SK-N-SH (cell line): ENCODE data around the gene IL4. TPM values are rescaled to one million over a fixed set of nuclear protein-coding genes. Genes with fewer than 3 reads are reported as not detected.

Experiments used
- CTCF ChIA-PET: fragments of 300-600, 350-600 bp; formaldehyde crosslinking; extraction: SDS; loops from one replicate; lab custom pipeline; 2021; lab: Yijun Ruan, JAX
- POLR2A ChIA-PET: fragments of 350-600 bp; sonication (Branson Sonifier 250); formaldehyde crosslinking; extraction: SDS; loops from one replicate; lab custom pipeline; 2020; ENCODE audit warnings: antibody characterized with exemption, inconsistent platforms; lab: Yijun Ruan, JAX
- DNase-seq: peaks from one replicate; pipeline ENCODE4 v3.0.0; 2012
- H2AFZ ChIP-seq: fragments of 200-600 bp; sonication (generic); 2 replicates; pipeline ENCODE4 v1.8.1; 2016; ENCODE audit warnings: antibody characterized with exemption, mild to moderate bottlenecking, low read depth
- H3F3A ChIP-seq: fragments of 200-600 bp; sonication (generic); replicated peaks from 2 replicates; pipeline ENCODE3; 2016; ENCODE audit warnings: antibody characterized with exemption, mild to moderate bottlenecking; ENCODE audit not compliant: insufficient read depth
- H3K27ac ChIP-seq, 2 experiments: fragments of 200-500 bp in 1 of 2; fragments of 200-600 bp in 1 of 2; sonication (Bioruptor generic) in 1 of 2; sonication (generic), shearing (Covaris generic) in 1 of 2; 2 replicates each; pipeline versions ENCODE4 v1.5.1 to v1.6.1; 2014 to 2016; ENCODE audit warnings: low read depth in 2 of 2, inconsistent platforms in 1 of 2, low read length in 1 of 2, mild to moderate bottlenecking in 1 of 2, mixed read lengths in 1 of 2
- H3K27me3 ChIP-seq: fragments of 200-600 bp; sonication (generic), shearing (Covaris generic); 2 replicates; pipeline ENCODE4 v1.6.1; 2016; ENCODE audit warnings: mixed run types; ENCODE audit not compliant: insufficient read depth
- H3K36me3 ChIP-seq, 2 experiments: fragments of 200-500 bp in 1 of 2; fragments of 200-600 bp in 1 of 2; sonication (Bioruptor generic) in 1 of 2; sonication (generic) in 1 of 2; replicated peaks in 1 of 2; 2 replicates each; pipeline versions ENCODE3 to v1.5.1; 2014 to 2016; ENCODE audit warnings: low read length in 1 of 2, mild to moderate bottlenecking in 1 of 2; ENCODE audit not compliant: insufficient read depth in 2 of 2, control insufficient read depth in 1 of 2
- H3K4me1 ChIP-seq, 2 experiments: fragments of 200-500 bp in 1 of 2; fragments of 200-600 bp in 1 of 2; sonication (Bioruptor generic) in 1 of 2; sonication (generic), shearing (Covaris generic) in 1 of 2; 2 replicates each; pipeline versions ENCODE4 v1.5.1 to v1.6.1; 2014 to 2016; ENCODE audit warnings: low read depth in 1 of 2, low read length in 1 of 2, mixed run types in 1 of 2; ENCODE audit not compliant: insufficient read depth in 2 of 2, control insufficient read depth in 1 of 2
- H3K4me2 ChIP-seq: fragments of 200-600 bp; sonication (generic), shearing (Covaris generic); 2 replicates; pipeline ENCODE4 v1.6.1; 2017; ENCODE audit warnings: mixed run types
- H3K4me3 ChIP-seq, 2 experiments: fragments of 200-500 bp in 1 of 2; fragments of 200-600 bp in 1 of 2; sonication (Bioruptor generic) in 1 of 2; sonication (generic), shearing (Covaris generic) in 1 of 2; 2 replicates each; pipeline versions ENCODE4 v1.5.1 to v1.8.1; 2014 to 2016; ENCODE audit warnings: low read depth in 2 of 2, inconsistent platforms in 1 of 2, low read length in 1 of 2, mild to moderate bottlenecking in 1 of 2, mixed read lengths in 1 of 2, moderate library complexity in 1 of 2
- H3K79me2 ChIP-seq: fragments of 200-600 bp; sonication (generic); 2 replicates; pipeline ENCODE4 v1.8.1; 2017; ENCODE audit warnings: mild to moderate bottlenecking; ENCODE audit not compliant: insufficient read depth
- H3K9ac ChIP-seq: fragments of 200-600 bp; sonication (generic); 2 replicates; pipeline ENCODE4 v1.6.1; 2017; ENCODE audit warnings: mixed run types
- H3K9me2 ChIP-seq: fragments of 200-600 bp; sonication (generic); 2 replicates; pipeline ENCODE4 v1.6.1; 2017; ENCODE audit warnings: mixed run types
- H3K9me3 ChIP-seq: fragments of 200-600 bp; sonication (generic); 2 replicates; pipeline ENCODE4 v1.6.1; 2017; ENCODE audit warnings: mixed run types, mild to moderate bottlenecking, moderate library complexity
- H4K20me1 ChIP-seq: fragments of 200-600 bp; sonication (generic); 2 replicates; pipeline ENCODE4 v1.6.1; 2017; ENCODE audit warnings: mild to moderate bottlenecking, mixed run types; ENCODE audit not compliant: insufficient read depth
- CHD2 ChIP-seq: fragments of 150-350 bp; IDR thresholded peaks from 2 replicates; pipeline ENCODE4 v1.6.1; 2018; ENCODE audit warnings: low read length; ENCODE audit not compliant: partially characterized antibody
- EP300 ChIP-seq, 2 experiments: IDR thresholded peaks; 2 replicates each; pipeline versions ENCODE4 v1.4.0 to v1.6.1; 2012; ENCODE audit warnings: borderline replicate concordance in 1 of 2, low read depth in 1 of 2, low read length in 1 of 2
- FOSL2 ChIP-seq: IDR thresholded peaks from 2 replicates; pipeline ENCODE4 v1.4.0; 2012; ENCODE audit warnings: low read depth, mild to moderate bottlenecking, moderate library complexity, borderline replicate concordance
- FOXJ3 ChIP-seq: sonication (generic); formaldehyde crosslinking; IDR thresholded peaks from 2 replicates; pipeline ENCODE4 v1.5.1; 2020; ENCODE audit warnings: mild to moderate bottlenecking, missing genetic modification reagents
- FOXM1 ChIP-seq: IDR thresholded peaks from 2 replicates; pipeline ENCODE4 v1.4.0; 2012; ENCODE audit warnings: low read depth, mild to moderate bottlenecking
- GATA2 ChIP-seq: sonication (generic); formaldehyde crosslinking; IDR thresholded peaks from 2 replicates; pipeline ENCODE4 v1.5.0; 2020; ENCODE audit warnings: mild to moderate bottlenecking, missing genetic modification reagents
- JUND ChIP-seq: IDR thresholded peaks from 2 replicates; pipeline ENCODE4 v1.4.0; 2012
- MXI1 ChIP-seq: IDR thresholded peaks from 2 replicates; pipeline ENCODE4 v1.6.1; 2012; ENCODE audit warnings: mild to moderate bottlenecking, low read depth, low read length, improper control_type of control experiment
- NFIC ChIP-seq: IDR thresholded peaks from 2 replicates; pipeline ENCODE4 v1.4.0; 2012; ENCODE audit warnings: borderline replicate concordance
- NRF1 ChIP-seq: IDR thresholded peaks from 2 replicates; pipeline ENCODE4 v1.6.1; 2012; ENCODE audit warnings: low read depth, mild to moderate bottlenecking, low read length
- POLR2AphosphoS5 ChIP-seq: IDR thresholded peaks from 2 replicates; pipeline ENCODE4 v1.6.1; 2012; ENCODE audit warnings: low read depth, low read length
- SIN3A ChIP-seq: IDR thresholded peaks from 2 replicates; pipeline ENCODE4 v1.6.1; 2012; ENCODE audit warnings: low read depth, mild to moderate bottlenecking, low read length, moderate library complexity, borderline replicate concordance
- SMC3 ChIP-seq: IDR thresholded peaks from 2 replicates; pipeline ENCODE4 v1.6.1; 2012; ENCODE audit warnings: low read depth, low read length, improper control_type of control experiment
- TCF12 ChIP-seq: IDR thresholded peaks from 2 replicates; pipeline ENCODE4 v1.4.0; 2012
- TEAD4 ChIP-seq: IDR thresholded peaks from 2 replicates; pipeline ENCODE4 v1.4.0; 2012; ENCODE audit warnings: mild to moderate bottlenecking, borderline replicate concordance; ENCODE audit not compliant: insufficient read depth
- WGBS: methylation state at CpG from one replicate; pipeline ENCODE4 v1.1.6; 2017; ENCODE audit warnings: low lambda C conversion rate; 5-methylcytosine and 5-hydroxymethylcytosine counted together
- polyA plus RNA-seq, 3 experiments: library from polyadenylated mRNA; depleted of rRNA; stranded (reverse); fragments of >200 nt; gene quantifications; 2 replicates each; pipeline ENCODE4 v1.2.3, GENCODE V29; 2012
- TF ChIP-seq, protein P1 (sequence below): fragments of 200-600 bp; sonication (generic); IDR thresholded peaks from 2 replicates; pipeline ENCODE4 v1.6.1; 2017; ENCODE audit warnings: antibody characterized with exemption, mild to moderate bottlenecking, moderate library complexity
- TF ChIP-seq, protein P2 (sequence below): IDR thresholded peaks from 2 replicates; pipeline ENCODE4 v1.4.0; 2012; ENCODE audit warnings: low read depth, borderline replicate concordance
- TF ChIP-seq, protein P3 (sequence below): IDR thresholded peaks from 2 replicates; pipeline ENCODE4 v1.4.0; 2012; ENCODE audit warnings: low read depth, borderline replicate concordance
- TF ChIP-seq, protein P4 (sequence below): IDR thresholded peaks from 2 replicates; pipeline ENCODE4 v1.6.1; 2012; ENCODE audit warnings: mild to moderate bottlenecking, low read depth, low read length, moderate library complexity
- TF ChIP-seq, protein P5 (sequence below): fragments of 150-350 bp; IDR thresholded peaks from 2 replicates; pipeline ENCODE4 v1.6.1; 2016; ENCODE audit warnings: mild to moderate bottlenecking, low read depth, low read length
- TF ChIP-seq, protein P6 (sequence below): IDR thresholded peaks from 2 replicates; pipeline ENCODE4 v1.4.0; 2012; ENCODE audit warnings: low read depth

IL4 gene
- polyA plus RNA-seq, 1 of the 3 experiments (the other 2 are of a cell fraction): not detected

DNA sequence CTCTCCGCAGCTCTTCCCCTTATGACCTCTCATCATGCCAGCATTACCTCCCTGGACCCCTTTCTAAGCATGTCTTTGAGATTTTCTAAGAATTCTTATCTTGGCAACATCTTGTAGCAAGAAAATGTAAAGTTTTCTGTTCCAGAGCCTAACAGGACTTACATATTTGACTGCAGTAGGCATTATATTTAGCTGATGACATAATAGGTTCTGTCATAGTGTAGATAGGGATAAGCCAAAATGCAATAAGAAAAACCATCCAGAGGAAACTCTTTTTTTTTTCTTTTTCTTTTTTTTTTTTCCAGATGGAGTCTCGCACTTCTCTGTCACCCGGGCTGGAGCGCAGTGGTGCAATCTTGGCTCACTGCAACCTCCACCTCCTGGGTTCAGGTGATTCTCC is 36.5 kb upstream of the IL4 start (continued):
- TF ChIP-seq NFIC (no peak), EP300 (IDR thresholded peaks at IDR 0.05; ENCODE audit: borderline replicate concordance in 1 of 2, low read depth in 1 of 2, low read length in 1 of 2) (no peak), FOXM1 (no peak)

DNA sequence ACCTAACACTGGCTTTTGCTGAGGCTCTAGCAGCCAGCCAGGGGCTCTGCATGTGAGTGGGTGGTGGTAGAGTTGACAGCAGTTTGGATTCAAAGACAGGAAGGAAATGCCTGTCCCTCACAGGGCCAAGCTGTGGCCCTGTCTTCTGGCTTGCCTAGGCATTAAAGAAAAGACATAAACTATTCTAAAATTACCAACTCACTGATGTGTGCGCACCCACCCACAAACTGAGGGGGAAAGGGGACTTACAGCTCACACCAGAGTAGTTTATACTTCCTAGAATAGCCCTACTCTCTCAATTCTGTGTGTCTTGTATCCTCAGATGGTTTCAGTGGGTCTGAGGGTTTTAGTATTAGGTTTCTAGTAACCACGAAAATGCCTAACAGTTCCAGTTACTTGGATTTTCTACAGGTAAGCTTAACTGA is 34.1 kb upstream of the IL4 start:
- CTCF ChIA-PET: interaction anchor here (0.7 to 1.2 kb wide), 3 partner anchors 9 to 114 kb away, joined by 3 to 4 read pairs (median 3); no protein-coding TSS in a partner anchor
- Histone ChIP-seq H4K20me1 (no peaks in the 10 kb centered on the region), H3K4me2 (no peak overlapping the region), H3K27ac (no peak overlapping the region; a peak in 1 of 4 replicates), H3K4me1 (no peaks in the 10 kb centered on the region), H3K27me3 (no peaks in the 10 kb centered on the region), H2AFZ (no peak overlapping the region), H3K79me2 (no peaks in the 10 kb centered on the region), H3K9ac (no peak overlapping the region), H3K36me3 (peaks cover 59 to 86% of the 10 kb centered on the region in 2 experiments), H3K9me3 (no peaks in the 10 kb centered on the region), H3K9me2 (no peaks in the 10 kb centered on the region), H3K4me3 (no peak overlapping the region), H3F3A (no peaks in the 10 kb centered on the region)
- 95% methylated on average over 2 of the region's 2 CpGs for WGBS
- TF ChIP-seq, protein P1, sequence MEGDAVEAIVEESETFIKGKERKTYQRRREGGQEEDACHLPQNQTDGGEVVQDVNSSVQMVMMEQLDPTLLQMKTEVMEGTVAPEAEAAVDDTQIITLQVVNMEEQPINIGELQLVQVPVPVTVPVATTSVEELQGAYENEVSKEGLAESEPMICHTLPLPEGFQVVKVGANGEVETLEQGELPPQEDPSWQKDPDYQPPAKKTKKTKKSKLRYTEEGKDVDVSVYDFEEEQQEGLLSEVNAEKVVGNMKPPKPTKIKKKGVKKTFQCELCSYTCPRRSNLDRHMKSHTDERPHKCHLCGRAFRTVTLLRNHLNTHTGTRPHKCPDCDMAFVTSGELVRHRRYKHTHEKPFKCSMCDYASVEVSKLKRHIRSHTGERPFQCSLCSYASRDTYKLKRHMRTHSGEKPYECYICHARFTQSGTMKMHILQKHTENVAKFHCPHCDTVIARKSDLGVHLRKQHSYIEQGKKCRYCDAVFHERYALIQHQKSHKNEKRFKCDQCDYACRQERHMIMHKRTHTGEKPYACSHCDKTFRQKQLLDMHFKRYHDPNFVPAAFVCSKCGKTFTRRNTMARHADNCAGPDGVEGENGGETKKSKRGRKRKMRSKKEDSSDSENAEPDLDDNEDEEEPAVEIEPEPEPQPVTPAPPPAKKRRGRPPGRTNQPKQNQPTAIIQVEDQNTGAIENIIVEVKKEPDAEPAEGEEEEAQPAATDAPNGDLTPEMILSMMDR: no peak
- TF ChIP-seq, protein P2, sequence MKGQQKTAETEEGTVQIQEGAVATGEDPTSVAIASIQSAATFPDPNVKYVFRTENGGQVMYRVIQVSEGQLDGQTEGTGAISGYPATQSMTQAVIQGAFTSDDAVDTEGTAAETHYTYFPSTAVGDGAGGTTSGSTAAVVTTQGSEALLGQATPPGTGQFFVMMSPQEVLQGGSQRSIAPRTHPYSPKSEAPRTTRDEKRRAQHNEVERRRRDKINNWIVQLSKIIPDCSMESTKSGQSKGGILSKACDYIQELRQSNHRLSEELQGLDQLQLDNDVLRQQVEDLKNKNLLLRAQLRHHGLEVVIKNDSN: no peak
- TF ChIP-seq, protein P3, sequence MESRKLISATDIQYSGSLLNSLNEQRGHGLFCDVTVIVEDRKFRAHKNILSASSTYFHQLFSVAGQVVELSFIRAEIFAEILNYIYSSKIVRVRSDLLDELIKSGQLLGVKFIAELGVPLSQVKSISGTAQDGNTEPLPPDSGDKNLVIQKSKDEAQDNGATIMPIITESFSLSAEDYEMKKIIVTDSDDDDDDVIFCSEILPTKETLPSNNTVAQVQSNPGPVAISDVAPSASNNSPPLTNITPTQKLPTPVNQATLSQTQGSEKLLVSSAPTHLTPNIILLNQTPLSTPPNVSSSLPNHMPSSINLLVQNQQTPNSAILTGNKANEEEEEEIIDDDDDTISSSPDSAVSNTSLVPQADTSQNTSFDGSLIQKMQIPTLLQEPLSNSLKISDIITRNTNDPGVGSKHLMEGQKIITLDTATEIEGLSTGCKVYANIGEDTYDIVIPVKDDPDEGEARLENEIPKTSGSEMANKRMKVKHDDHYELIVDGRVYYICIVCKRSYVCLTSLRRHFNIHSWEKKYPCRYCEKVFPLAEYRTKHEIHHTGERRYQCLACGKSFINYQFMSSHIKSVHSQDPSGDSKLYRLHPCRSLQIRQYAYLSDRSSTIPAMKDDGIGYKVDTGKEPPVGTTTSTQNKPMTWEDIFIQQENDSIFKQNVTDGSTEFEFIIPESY: no peak
- TF ChIP-seq CHD2 (no peak), MXI1 (no peak), FOSL2 (no peak), POLR2AphosphoS5 (no peak), FOXJ3 (no peak), NRF1 (no peak), TEAD4 (no peak), GATA2 (CRISPR knock-in tag) (no peak), TCF12 (no peak), SIN3A (no peak), SMC3 (no peak), NFIC (no peak), JUND (no peak)
- TF ChIP-seq, protein P4, sequence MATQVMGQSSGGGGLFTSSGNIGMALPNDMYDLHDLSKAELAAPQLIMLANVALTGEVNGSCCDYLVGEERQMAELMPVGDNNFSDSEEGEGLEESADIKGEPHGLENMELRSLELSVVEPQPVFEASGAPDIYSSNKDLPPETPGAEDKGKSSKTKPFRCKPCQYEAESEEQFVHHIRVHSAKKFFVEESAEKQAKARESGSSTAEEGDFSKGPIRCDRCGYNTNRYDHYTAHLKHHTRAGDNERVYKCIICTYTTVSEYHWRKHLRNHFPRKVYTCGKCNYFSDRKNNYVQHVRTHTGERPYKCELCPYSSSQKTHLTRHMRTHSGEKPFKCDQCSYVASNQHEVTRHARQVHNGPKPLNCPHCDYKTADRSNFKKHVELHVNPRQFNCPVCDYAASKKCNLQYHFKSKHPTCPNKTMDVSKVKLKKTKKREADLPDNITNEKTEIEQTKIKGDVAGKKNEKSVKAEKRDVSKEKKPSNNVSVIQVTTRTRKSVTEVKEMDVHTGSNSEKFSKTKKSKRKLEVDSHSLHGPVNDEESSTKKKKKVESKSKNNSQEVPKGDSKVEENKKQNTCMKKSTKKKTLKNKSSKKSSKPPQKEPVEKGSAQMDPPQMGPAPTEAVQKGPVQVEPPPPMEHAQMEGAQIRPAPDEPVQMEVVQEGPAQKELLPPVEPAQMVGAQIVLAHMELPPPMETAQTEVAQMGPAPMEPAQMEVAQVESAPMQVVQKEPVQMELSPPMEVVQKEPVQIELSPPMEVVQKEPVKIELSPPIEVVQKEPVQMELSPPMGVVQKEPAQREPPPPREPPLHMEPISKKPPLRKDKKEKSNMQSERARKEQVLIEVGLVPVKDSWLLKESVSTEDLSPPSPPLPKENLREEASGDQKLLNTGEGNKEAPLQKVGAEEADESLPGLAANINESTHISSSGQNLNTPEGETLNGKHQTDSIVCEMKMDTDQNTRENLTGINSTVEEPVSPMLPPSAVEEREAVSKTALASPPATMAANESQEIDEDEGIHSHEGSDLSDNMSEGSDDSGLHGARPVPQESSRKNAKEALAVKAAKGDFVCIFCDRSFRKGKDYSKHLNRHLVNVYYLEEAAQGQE: no peak
- TF ChIP-seq, protein P5, sequence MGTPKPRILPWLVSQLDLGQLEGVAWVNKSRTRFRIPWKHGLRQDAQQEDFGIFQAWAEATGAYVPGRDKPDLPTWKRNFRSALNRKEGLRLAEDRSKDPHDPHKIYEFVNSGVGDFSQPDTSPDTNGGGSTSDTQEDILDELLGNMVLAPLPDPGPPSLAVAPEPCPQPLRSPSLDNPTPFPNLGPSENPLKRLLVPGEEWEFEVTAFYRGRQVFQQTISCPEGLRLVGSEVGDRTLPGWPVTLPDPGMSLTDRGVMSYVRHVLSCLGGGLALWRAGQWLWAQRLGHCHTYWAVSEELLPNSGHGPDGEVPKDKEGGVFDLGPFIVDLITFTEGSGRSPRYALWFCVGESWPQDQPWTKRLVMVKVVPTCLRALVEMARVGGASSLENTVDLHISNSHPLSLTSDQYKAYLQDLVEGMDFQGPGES: no peak
- TF ChIP-seq, protein P6, sequence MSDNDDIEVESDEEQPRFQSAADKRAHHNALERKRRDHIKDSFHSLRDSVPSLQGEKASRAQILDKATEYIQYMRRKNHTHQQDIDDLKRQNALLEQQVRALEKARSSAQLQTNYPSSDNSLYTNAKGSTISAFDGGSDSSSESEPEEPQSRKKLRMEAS: no peak
- no peak for DNase-seq
- POLR2A ChIA-PET: no interaction called here
